Mammary epithelial cell (primary cell): ENCODE results near the gene FBXO38.

Experiments
- EZH2 ChIP-seq: IDR thresholded peaks from 2 replicates; pipeline ENCODE4 v1.6.1; 2012; ENCODE audit warnings: low read length, inconsistent platforms, borderline replicate concordance
- TF ChIP-seq, protein P1 (sequence below), 2 donors: IDR thresholded peaks in 1 of 2; conservative IDR thresholded peaks in 1 of 2; 2 replicates each; pipeline ENCODE4 v1.5.1; 2011 to 2012; ENCODE audit warnings: inconsistent platforms in 2 of 2, low read length in 2 of 2, mild to moderate bottlenecking in 2 of 2, control low read depth in 1 of 2, low read depth in 1 of 2; ENCODE audit not compliant: insufficient read depth in 1 of 2; ENCODE audit errors: extremely low read depth in 1 of 2

- TF ChIP-seq, protein P1, sequence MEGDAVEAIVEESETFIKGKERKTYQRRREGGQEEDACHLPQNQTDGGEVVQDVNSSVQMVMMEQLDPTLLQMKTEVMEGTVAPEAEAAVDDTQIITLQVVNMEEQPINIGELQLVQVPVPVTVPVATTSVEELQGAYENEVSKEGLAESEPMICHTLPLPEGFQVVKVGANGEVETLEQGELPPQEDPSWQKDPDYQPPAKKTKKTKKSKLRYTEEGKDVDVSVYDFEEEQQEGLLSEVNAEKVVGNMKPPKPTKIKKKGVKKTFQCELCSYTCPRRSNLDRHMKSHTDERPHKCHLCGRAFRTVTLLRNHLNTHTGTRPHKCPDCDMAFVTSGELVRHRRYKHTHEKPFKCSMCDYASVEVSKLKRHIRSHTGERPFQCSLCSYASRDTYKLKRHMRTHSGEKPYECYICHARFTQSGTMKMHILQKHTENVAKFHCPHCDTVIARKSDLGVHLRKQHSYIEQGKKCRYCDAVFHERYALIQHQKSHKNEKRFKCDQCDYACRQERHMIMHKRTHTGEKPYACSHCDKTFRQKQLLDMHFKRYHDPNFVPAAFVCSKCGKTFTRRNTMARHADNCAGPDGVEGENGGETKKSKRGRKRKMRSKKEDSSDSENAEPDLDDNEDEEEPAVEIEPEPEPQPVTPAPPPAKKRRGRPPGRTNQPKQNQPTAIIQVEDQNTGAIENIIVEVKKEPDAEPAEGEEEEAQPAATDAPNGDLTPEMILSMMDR (conservative IDR thresholded peaks at IDR 0.05 in 1 of 2, IDR thresholded peaks at IDR 0.05 in 1 of 2; ENCODE audit: extremely low read depth in 1 of 2, insufficient read depth in 1 of 2, low read depth in 1 of 2, low read length in 2 of 2) = no peak
- no peak for TF ChIP-seq EZH2
Observed at GRCh38 chr5:148386041-148386440, 2.3 kb downstream of the FBXO38 start.
